Middle frontal gyrus (tissue), 1 donor: ENCODE data around the gene FBXL7.

Experiments
- DNase-seq: peaks from one replicate; pipeline ENCODE4 v3.0.0-alpha.2; 2015; ENCODE audit warnings: low spot score; ENCODE audit errors: extremely low spot score

FBXL7 gene

DNA sequence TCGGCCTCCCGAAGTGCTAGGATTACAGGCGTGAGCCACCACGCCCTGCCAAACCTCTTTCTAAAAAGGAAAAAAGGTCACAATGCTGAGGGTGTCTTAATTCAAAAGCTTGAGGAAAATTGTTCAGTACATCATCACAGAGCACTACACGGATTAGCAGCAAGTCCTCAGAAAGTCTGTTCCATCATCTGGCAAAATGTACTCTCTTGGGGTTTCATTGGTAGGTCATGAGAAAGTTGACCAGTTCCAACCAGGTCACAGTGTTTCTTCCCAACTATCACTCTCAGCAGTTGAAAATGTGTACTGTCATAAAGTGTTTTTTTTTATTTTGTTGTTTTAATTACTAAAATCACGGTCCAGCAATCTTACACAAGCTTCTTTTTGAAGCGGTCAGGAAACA, 299.6 kb downstream of the FBXL7 start:
- DNase-seq, result no peak

DNA sequence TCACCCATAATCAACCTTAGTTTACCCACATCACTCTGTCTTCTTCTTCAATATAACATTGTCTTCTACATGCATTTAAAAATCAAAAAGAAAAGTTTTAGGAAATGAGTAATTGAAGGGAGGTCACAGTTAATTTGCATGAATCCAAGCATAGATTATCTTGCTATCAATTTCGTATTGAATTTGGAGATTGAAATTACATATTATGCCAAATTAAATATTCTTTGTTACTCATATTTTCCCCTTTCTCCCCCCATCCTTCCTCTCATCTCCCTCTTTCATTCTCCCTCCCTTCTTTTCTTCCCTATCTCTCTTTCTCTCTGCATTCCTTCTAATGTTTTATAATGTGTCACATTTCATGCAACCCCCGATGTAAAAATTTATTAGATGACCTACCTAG, 303.3 kb downstream of the FBXL7 start:
- no peak for DNase-seq

DNA sequence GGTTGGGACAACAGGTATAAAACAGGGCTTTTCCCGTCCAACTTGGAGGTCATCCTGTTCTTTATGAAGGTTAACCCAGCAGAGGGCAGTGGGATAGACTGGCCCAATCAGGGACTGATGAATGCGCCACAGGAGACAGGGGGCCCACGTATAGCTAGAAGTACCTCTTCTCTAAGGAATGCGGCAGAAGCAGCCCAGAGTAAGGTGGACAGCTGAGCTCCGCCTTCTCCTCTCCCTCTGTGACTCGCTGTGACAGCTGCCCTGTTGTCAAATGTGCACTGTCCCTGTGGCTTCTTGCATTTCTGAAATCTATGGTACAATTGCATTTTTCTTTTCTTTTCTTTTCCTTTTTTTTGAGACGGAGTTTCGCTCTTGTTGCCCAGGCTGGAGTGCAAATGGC, 306.6 kb downstream of the FBXL7 start:
- no peak for DNase-seq

DNA sequence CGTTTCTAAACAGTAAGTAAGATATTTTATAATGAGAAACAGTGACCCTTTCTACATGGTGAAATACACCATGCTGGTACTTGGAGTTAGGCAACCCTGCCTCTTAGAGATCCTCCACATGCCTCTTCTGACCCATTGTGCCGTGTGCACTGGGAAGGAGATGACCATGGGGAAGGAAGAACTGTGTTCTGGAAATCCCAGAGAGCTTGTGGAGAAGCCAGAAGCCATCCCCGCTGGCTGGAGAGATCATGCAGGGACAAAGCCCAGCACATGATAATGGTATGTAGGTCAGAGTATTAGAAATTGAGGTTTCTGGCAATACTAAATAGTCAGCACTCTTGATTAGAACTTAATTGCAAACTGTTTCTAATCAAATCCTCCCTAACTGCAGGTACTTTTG, 307.3 kb downstream of the FBXL7 start:
- no peak for DNase-seq

DNA sequence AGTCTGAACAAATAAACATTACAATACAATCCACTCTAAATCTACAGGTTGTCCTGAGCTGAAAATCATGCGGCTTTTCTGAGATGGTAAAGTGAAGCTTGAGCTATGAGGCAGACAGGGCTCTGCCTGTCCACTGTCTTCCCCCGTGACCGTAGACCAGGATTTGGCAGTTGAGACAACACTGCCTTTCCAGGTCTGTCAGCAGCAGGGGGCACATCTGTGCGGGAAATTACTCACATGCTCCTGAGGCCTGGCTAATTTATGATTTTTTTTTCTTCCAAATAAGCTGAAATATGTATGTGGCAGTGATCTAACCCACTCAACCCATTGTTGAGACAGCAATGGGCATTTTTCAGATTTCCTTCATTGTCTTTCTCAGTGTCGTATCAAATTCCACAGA, 307.9 kb downstream of the FBXL7 start:
- DNase-seq, result no peak

DNA sequence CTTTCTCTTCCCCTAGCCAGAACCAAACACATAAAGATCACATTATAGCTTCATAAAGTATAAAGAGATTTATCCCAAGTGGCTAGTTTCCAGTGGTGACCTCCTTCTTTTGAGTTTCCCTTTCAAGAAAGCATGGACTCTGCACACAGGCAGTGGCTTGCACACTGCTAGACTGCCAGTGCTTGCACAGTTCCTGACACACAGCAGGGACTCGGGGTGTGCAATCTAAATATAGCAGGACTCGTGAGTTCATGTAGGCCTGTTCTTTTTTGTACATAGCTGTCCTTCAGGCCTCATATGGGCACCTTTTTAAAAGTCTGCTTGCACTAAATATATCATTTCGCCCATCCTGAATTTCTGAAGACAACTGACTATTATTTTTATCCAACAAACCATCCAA, 308.6 kb downstream of the FBXL7 start:
- no peak for DNase-seq

DNA sequence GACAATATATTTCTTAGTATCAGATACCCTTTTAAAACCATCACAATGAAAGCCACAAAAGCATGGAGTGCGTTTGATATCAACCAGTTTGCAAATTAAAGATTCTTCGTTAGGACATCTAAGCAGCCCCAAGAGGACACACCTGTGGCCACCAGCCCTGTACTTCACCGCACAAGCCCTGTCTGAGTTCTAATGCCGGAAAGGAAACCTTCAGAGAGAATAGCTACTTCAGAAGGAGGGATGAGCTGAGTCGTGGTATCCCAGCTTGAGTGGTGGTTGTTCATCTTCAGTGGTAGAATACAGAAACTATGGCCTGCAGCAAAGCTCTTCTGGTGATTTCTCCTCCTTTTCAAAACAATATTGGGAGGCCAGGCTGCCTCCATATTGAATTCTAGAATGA, 319.6 kb downstream of the FBXL7 start:
- DNase-seq, result no peak

DNA sequence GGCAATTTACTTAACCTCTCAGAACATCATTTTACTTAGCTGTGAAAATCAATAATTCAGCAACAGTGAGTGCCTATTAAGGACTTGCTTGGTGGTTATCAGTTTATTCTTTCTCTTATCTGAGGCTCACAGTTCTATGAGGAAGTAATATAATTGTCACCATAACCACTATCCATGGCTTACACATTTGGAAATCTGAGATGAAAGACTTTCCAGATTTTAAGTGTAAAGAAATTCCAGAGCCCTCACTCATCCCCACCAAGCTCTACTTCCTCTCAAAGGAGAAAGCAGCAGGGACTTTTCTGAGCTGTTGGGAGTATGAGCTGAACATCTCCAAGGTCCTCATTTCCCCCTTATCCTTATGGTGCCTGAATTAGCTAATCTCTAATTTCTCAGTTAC, 321.5 kb downstream of the FBXL7 start:
- no peak for DNase-seq

DNA sequence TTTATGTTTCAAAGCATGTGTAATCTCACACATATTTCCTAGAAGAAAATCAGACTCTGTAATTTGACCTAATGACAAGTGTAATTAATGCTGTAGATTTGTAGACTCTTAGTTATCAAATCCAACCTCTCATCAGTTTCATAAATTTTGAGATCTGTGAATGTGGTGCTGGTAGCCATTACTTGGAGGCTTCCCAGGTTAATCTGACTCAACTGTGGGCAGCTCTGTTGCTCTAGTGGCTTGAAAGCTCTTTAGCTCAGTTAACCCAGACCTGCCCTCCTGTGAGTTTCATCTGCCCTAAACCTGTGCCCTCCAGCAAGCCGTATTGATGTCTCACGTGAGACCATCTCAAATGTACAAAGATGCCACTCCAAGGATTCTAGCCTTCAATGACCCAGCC, 323.4 kb downstream of the FBXL7 start:
- no peak for DNase-seq

DNA sequence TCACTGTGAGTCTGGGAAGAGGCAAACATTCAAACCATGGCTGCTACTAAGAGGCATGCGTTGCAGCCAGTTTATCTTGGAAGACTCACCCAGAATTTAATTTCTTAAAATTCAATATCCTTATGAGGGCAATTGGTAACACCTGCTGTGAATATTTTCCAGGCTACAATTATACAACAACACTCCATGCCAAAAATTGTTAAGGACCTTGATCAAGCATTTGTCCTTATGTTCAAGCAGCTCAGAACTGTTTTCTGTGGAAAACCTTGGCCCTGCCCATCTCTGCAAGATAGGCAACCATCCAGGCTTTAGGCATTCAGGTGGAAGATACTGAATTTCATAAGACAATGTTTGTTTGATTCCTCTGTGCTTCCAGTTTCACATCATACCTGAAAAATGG, 327.8 kb downstream of the FBXL7 start:
- DNase-seq, result no peak

DNA sequence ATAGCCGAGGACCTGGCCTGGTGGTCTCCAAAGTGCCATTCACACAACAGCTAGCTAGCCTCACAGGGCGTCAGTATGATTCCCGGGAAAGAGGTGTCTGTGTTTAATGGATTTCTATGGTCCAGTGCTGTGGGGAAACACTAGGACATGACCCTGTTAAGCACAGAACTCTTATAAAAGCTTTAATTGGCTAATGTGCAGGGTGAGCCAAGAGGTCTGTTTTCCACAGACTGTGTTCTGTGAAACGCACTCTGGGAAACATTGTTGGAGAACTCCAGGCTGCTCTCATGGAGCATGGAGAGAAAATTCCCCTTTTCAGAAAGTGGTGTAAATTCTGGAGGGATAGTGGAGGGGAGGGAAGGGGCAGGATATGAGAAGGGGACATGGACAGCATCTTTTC, 331.4 kb downstream of the FBXL7 start:
- no peak for DNase-seq

DNA sequence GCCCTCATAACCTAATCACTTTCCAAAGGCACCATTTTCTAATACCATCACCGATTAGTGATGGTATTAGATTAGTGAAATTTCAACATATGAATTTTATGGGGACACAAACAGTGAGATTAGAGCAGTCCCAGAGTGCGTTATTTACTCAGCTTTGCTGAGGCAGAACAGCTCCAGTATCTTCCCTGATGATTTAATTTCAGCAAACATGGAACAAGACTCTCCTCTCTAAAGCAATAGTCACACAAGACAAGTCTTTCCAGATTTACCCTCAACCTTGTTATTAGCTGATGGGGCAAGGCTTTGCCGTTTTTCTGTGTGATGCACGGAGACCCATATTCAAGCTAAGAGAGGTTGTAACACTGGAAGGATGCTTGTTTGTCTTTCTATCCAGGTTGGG, 333.4 kb downstream of the FBXL7 start:
- DNase-seq, result no peak

DNA sequence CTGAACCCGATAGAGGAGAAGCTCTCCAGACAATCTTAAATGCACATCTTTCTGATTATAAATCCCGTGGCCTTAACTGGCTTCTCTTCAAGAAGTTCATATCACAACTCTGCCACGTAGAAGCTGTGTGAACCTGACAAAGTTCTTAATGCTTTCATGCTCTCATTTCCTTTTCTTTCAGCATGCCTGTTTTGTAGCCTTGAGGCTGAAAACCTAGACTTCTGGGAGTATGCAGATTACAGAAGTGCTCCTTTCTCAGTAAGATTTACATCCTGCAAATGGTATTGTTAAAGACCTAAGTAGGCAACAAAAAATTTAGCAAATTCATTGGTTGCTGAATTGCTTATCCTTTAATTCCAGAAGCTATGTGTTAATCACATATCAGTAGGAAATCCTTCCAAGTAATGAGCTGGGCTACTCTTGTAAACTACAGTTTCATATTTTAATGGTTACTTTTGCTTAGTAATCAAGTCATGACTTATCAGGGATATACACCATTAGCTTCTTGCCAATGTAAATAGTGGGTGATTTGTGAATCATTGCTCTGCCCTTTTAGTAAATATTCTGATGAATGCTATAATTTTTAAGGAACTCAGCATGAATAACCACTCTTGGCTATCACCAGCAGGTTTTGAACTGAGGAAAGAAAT, 334.7 kb downstream of the FBXL7 start:
- no peak for DNase-seq

DNA sequence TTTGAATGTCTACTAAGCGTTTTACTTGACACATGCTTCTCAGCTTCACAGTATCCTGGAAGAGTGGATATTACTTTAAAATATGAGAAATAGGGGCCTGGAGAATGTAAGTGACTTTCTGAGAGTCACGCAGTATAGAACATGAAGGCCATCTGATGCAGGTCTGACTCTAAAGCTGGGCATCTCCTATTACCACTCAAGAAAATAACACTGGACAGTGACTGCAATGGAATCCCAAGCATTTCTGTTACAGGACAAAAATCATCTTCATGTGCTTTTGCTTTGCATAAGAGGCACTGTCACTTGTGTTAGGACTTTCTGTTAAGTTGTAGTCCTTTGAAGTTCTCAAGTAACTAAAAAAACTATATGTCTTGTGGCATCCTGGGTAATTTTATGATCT, 335.5 kb downstream of the FBXL7 start:
- no peak for DNase-seq

DNA sequence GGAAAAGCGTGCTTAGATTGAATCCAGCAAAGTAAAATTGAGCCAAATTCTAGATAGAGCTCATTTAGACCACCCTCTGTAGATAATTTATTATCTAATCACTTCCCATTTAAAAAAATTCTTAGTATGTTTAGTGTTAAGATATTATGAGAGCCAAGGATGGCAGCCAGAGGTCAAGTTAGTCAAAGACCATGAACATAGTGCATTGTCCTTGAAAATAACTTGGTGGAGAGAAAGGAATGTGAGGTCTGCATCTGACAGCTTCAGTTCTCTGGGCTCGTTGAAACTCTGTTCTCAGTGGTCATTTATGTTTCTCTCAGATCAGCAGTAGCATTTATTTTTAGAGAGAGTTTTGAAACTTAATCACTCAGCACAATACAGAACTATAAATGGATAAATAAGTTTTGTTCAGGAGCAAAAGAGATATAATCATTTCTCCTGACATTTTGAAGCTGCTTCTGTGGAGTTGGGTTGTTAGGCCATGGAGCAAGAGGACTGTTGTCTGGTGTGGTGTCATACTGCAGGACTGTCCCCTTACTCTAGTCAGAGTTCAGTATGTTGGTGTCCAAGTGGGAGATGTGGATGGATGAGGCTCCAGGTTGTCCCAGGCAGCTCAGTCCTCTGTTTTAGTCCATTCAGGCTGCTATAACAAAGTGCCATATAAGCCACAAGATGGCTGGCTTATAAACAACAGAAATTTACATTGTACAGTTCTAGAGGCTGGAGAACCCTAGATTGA, 337.7 kb downstream of the FBXL7 start:
- DNase-seq, result no peak

DNA sequence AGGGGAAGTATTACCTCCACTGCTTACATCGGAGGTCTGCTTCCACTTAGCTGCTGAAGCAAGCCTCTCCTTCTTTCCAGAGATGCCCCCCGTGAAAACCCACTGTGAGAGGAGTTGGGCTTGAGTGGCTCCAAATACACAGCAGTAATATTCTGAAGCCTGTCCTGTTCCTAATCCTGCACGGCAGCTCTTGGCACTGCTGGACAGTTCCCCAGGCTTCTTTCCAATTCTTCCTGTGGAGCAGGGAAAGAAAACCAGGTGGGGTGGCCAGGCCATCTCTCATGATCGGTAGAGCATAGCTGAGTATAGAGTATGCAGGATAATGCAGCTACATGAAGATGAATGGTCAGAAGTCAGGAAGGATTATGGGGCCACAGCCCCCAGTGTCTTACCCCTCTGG, 344.3 kb downstream of the FBXL7 start:
- DNase-seq, result no peak

DNA sequence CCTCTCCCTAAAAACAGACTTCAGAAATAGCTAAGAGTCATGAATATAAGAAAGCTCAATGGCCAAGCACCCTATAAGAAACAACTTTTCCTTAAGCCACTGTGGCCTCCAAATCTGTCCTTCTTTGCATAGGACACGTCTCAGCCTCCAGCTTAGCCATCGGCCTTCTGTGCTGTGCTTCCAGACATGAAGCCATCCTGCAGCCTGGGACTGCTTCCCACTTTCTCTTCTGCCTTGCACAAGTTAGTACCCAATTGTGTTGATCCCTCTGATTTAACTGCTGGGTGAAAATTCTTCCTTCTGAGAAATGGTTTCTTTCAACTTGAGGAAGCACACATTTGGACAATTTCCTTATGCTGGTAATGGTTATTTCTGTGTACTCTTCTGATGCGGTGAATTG, 344.9 kb downstream of the FBXL7 start:
- no peak for DNase-seq

DNA sequence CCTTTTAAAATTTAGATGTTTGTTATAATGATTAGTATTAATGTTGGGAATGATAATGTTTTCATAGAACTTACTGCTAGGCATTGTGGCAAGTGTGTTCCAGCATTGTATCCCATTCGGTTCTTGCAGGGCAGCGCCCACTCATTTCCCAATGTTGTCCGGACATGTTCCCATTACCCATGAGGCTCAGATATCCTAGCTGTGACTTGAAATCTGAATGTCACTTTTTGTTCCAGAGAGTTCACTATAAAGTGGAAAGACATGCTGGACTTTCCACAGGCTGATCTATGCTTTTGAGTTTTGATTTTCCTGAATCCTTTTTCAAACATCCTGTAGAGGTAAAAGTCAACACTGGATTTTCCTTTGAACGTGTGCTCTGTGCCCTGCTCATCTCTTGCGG, 350.6 kb downstream of the FBXL7 start:
- DNase-seq, result no peak

DNA sequence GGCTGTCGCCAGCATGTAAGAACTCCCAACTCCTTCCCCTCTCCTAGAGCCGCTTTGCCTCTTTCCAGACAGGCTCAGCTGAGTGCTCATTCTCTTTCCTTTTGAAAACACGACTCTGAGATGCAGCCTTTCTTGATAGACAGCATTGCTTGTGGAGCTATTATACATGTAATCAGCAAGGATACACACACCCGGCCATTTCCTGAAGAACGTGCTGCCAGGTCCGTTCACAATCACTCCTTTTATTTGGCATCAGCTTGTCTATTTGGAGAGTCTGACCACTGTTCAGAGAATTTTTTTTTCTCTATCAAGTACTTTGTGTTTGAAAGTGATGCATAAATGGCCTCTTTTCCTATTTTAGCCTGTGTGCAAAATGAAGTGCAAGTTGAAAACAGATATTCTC, 351.0 kb downstream of the FBXL7 start:
- no peak for DNase-seq

DNA sequence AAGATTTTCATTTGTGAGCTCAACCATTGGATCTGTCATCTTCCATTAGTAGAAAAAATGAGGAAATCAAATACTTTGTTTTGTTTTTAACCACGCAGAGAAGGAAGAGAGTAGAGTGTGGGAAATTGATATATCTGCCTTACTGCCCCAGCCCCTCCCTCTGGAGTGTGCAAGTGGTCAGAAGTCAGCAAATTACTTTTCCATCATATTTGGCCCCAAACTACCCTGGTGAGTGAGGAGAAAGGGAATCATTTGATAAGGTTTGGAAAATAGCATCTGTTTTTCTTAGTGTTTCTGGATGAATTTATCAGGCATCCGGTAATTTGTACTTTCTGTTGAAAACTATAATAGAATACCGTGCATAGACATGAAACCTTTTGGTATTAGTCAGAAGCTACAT, 352.2 kb downstream of the FBXL7 start:
- no peak for DNase-seq

DNA sequence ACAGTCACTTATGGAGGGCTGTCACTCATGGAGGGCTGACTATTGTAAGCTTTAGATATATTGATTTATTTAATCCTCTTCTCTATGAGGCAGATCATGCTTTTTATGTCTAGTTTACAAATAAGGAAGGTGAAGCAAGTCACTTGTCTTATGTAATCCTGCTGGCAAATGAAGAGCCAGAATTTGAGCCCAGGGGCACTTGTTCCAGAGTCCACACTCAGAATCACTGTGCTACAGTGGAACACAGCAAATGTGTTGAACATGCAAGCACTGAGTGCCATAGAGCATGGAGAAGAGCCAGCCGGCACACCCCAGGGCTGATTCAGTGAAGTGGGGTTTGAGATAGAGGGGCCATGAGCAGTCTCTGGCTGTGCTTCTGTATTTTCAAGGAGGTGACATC, 353.0 kb downstream of the FBXL7 start:
- DNase-seq, result no peak

DNA sequence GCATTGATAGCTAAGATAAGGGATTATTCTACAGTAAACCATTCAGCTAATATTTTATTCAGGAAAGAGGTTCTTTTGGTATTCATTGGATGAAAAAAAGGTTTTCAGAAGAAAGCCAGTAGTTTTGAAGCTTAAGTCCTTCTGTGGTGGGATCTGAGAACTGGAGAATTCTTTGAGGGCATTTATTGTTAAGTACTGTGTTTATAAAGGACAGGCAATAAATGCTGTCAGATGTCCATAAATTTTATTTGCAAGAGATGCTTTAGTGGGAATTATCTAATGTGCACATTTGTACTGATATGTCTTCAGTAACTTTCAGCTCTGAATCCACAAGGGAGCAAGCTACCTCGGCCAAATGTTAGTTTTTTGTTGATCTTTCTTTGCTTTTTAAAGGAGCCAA, 358.3 kb downstream of the FBXL7 start:
- DNase-seq, result no peak

DNA sequence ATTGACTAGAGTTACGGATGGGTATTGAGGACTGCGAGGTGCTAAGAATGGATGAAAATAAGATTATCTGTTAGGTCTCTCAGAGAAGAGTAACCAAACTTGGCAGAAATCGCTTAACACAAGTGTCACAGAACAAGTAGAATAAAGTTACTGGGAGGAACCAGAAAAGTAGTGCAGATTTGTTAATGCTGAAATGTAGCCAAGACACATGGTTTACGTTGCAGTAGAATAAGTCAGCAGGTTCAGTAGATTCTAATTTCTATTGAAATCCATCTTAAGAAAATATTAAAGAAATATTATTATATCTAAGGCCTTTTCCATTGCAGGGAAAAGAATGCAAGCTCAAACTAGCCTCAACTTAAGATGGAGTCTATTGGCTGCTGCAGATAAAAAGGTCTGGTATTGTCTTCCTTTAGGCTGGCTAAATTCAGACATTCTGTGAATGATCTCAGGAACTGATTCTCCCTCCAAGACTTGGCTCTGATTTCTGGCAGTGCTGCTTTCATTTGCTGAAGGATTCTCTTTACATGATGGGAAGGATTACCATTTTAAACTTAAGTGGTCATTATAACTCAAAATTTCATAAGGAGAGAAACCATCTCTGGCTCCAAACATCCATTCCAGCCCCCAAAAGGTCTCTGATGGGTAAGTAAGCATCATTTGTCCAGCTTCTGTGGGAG, 364.7 kb downstream of the FBXL7 start:
- no peak for DNase-seq
